ENCODE measurements around the gene ANKLE1. TPM values are rescaled to one million over a fixed set of nuclear protein-coding genes. Genes with fewer than 3 reads are reported as not detected.

ANKLE1 gene
- total RNA-seq, 2 donors from 2014 or later = 4.6 to 9.9 TPM

GRCh38 chr19:17259934-17260333, 21.8 kb upstream of the ANKLE1 start:
- peaks cover 6% of the 10 kb centered on the region for H3K4me1 Mint-ChIP-seq
- H3K4me3 ChIP-seq (ENCODE audit: low read length) = no peak overlapping the region
- no peaks in the 10 kb centered on the region for H3K9me3 ChIP-seq (ENCODE audit: control insufficient read depth, low read length)
- no peak overlapping the region for H3K27ac Mint-ChIP-seq
- no peak for TF ChIP-seq CTCF (conservative IDR thresholded peaks at IDR 0.05)
- no peaks in the 10 kb centered on the region for H3K9me3 Mint-ChIP-seq
- no peak overlapping the region for H3K4me3 Mint-ChIP-seq
- 73% methylated on average over 1 of the region's 1 CpG; no CpG with 5 or more reads in 1 of the 2 experiments for WGBS, 2 experiments (ENCODE audit: insufficient coverage in 1 of 2, insufficient read length in 1 of 2)
- no peaks in the 10 kb centered on the region for H3K36me3 ChIP-seq (ENCODE audit: control insufficient read depth, insufficient read depth, low read length)
- no peak overlapping the region for H3K27ac ChIP-seq (ENCODE audit: low read depth, low read length)
- no peaks in the 10 kb centered on the region for H3K4me1 ChIP-seq (ENCODE audit: control insufficient read depth, insufficient read depth, low read length)
- DNase-seq = no peak
- H3K27me3 Mint-ChIP-seq (ENCODE audit: insufficient read depth) = no peaks in the 10 kb centered on the region
- H3K27me3 ChIP-seq (ENCODE audit: control insufficient read depth, insufficient read depth, low read length, poor library complexity, severe bottlenecking) = no peaks in the 10 kb centered on the region
- H3K9ac ChIP-seq (ENCODE audit: extremely low read depth, low read length, poor library complexity, severe bottlenecking) = no peak overlapping the region
- peaks cover 6% of the 10 kb centered on the region for H3K36me3 Mint-ChIP-seq (ENCODE audit: low read depth)

GRCh38 chr19:17260842-17261325, 20.8 kb upstream of the ANKLE1 start:
- peak overlapping the region; percentile 90 for H3K27ac Mint-ChIP-seq
- no peak overlapping the region for H3K4me3 Mint-ChIP-seq
- H3K4me1 Mint-ChIP-seq = peaks cover 6% of the 10 kb centered on the region
- DNase-seq = peak; percentile 97
- Histone ChIP-seq H3K27ac (ENCODE audit: low read depth, low read length) (no peak overlapping the region), H3K9me3 (ENCODE audit: control insufficient read depth, low read length) (no peaks in the 10 kb centered on the region), H3K9ac (ENCODE audit: extremely low read depth, low read length, poor library complexity, severe bottlenecking) (peak overlapping the region; percentile 22), H3K4me1 (ENCODE audit: control insufficient read depth, insufficient read depth, low read length) (no peaks in the 10 kb centered on the region), H3K36me3 (ENCODE audit: control insufficient read depth, insufficient read depth, low read length) (no peaks in the 10 kb centered on the region), H3K27me3 (ENCODE audit: control insufficient read depth, insufficient read depth, low read length, poor library complexity, severe bottlenecking) (no peaks in the 10 kb centered on the region), H3K4me3 (ENCODE audit: low read length) (no peak overlapping the region)
- no peaks in the 10 kb centered on the region for H3K27me3 Mint-ChIP-seq (ENCODE audit: insufficient read depth)
- 13 to 22% methylated on average over 12 to 15 of the region's 15 CpGs for WGBS, 2 experiments (ENCODE audit: insufficient coverage in 1 of 2, insufficient read length in 1 of 2)
- H3K36me3 Mint-ChIP-seq (ENCODE audit: low read depth) = peaks cover 6% of the 10 kb centered on the region
- peak; percentile 97 for TF ChIP-seq CTCF (conservative IDR thresholded peaks at IDR 0.05)
- no peaks in the 10 kb centered on the region for H3K9me3 Mint-ChIP-seq

GRCh38 chr19:17262557-17262956, 19.1 kb upstream of the ANKLE1 start:
- no peak for TF ChIP-seq CTCF (conservative IDR thresholded peaks at IDR 0.05)
- Mint-ChIP-seq H3K27me3 (ENCODE audit: insufficient read depth) (no peaks in the 10 kb centered on the region), H3K4me1 (peaks cover 6% of the 10 kb centered on the region), H3K9me3 (no peaks in the 10 kb centered on the region), H3K27ac (no peak overlapping the region), H3K36me3 (ENCODE audit: low read depth) (peaks cover 3% of the 10 kb centered on the region), H3K4me3 (no peak overlapping the region)
- Histone ChIP-seq H3K27me3 (ENCODE audit: control insufficient read depth, insufficient read depth, low read length, poor library complexity, severe bottlenecking) (no peaks in the 10 kb centered on the region), H3K4me3 (ENCODE audit: low read length) (no peak overlapping the region), H3K9me3 (ENCODE audit: control insufficient read depth, low read length) (no peaks in the 10 kb centered on the region), H3K9ac (ENCODE audit: extremely low read depth, low read length, poor library complexity, severe bottlenecking) (no peak overlapping the region), H3K4me1 (ENCODE audit: control insufficient read depth, insufficient read depth, low read length) (no peaks in the 10 kb centered on the region), H3K27ac (ENCODE audit: low read depth, low read length) (peak overlapping the region; percentile 32), H3K36me3 (ENCODE audit: control insufficient read depth, insufficient read depth, low read length) (no peaks in the 10 kb centered on the region)
- 92 to 94% methylated on average over 2 to 16 of the region's 16 CpGs for whole genome bisulfite sequencing, 2 experiments (ENCODE audit: insufficient coverage in 1 of 2, insufficient read length in 1 of 2)
- no peak for DNase-seq
